ENCODE measurements around the gene MAPK11.

The MAPK11 gene

GRCh38 chr22:50221410-50222300 lies 48.5 kb downstream of the MAPK11 start:
- DNase-seq, result no peak

GRCh38 chr22:50220603-50221409 lies 49.4 kb downstream of the MAPK11 start:
- no peak for DNase-seq

GRCh38 chr22:50219800-50220602 lies 50.2 kb downstream of the MAPK11 start:
- no peak for DNase-seq

- DNase-seq, result peak; percentile 70
Observed at GRCh38 chr22:50218996-50219727, 51.0 kb downstream of the MAPK11 start.

DNA sequence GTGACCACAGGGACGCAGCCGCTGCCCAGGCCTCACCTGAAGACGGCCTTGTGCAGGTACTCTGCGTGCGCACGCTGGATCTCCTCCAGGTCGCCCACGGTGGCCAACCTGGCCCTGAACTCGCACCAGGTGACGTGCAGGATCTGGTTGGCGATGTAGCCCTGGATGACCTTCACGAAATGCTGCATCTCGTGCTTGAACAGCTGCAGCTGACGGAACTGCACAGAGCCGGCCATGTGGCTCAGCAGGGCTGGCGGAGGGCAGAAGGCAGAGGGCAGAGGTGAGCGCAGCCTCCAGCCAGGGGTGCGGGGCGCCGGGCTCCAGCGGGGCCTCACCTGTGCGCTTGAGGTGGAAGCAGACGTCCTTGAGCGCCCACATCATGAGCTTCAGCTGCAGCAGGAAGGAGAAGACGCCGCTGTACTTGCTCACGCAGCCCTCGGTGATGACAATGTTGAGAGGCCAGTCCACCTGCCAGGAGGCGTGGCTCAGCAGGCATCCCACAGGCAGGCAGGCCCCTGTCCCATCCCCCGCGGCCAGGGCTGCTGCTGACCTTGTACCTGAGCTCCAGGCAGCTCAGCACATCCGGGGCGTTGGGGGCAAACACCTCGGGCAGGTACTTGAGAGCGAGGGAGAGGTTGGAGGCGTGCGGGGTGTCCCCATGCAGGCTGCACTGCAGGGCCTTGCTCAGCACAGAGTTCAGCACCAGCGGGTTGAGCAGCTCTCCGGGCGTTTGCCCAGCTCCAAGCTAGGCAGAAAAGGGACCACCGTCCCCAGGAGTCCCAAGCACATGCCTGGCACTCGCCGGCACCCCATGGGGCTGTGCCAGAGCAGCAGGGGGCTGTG lies 51.8 kb downstream of the MAPK11 start:
- no peak for DNase-seq

DNA sequence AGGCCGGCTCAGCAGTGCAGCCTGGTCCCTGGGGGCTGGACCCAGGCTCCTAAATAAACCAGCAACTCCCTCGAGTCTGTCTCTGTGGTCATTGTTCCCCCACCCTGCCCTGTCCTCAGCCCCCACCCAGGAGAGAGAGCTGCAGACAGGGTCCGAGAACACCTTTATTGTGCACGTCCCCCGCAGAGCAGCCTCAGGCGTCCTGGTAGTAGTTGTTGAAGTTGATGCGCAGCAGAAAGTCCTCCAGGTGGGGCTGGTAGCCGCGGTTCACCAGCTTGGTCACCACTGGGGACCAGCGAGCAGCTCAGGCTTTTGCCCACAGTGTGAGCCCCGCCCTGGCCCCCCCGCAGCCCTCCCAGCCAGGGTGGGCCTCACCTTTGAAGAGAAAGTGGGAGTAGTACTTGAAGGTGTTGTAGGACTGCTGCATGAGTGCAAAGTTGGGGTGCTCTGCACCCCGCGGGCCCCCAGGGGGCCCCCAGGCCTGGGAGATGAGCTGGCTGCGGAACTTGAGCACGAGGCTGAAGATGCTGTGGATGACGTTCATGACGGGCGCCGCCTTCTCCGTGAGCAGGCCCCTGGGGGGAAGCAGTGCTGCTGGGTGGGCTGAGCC lies 52.5 kb downstream of the MAPK11 start:
- DNase-seq, result no peak

DNA sequence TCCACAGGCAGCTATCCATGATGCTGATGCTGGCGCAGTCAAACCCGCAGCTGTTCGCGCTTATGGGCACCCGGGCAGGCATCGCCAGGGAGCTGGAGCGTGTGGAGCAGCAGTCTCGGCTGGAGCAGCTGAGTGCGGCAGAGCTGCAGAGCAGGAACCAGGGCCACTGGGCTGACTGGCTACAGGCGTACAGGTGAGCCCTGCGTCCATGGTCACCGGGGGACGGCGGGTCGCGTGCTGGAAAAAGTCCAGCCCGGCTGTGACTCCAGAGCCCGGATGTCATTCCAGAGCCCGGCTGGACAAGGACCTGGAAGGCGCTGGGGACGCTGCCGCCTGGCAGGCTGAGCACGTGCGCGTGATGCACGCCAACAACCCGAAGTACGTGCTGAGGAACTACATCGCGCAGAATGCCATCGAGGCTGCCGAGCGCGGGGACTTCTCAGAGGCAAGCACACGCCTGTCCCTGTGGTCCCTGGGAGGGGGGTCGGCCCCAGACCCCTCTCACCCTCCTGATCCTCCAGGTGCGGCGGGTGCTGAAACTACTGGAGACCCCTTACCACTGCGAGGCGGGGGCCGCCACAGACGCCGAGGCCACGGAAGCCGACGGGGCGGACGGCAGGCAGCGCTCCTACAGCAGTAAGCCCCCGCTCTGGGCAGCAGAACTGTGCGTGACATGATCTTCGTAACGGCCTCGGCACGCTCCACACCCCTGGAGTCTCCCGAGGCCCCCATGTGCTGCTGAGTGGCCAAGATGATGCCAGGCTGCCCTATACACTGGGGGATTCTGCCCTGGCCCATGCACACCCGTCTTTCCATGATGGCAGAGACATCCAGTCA lies 53.3 kb downstream of the MAPK11 start:
- no peak for DNase-seq

- DNase-seq, result no peak
Observed at GRCh38 chr22:50216055-50216683, 54.0 kb downstream of the MAPK11 start.

DNA sequence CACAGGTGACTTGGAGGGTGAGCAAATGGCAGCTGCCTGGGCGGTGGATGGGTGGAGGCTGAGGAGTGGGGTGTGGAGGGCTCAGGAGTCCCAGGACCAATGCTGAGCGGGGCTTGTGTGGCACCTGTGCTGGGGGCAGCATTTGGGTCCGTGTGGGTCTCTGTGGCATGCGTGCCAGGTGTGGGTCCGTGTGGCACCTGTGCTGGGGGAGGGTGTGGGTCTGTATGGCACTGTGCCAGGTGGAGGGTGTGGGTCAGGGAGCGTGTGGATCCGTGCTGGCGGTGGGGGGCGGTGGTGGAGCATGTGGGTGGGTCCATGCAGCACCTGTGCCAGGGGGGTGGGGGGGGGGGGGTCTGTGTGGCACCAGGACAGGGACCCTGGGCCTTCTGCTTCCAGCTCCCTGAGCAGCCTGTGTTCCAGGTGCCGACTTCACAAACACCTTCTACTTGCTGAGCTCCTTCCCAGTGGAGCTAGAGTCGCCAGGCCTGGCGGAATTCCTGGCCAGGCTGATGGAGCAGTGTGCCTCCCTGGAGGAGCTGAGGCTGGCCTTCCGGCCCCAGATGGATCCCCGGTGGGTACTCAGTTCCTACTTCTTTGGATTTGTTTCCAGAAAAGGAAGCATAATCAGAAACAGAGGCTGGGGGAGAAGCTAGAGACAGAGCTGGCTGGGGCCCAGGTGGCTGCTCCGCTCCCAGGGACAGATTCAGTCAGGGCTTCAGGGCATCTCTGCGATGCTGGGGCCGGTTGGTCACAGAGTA lies 54.7 kb downstream of the MAPK11 start:
- no peak for DNase-seq

All from NCI-H69 (cell line).